Neutrophil (primary cell): ENCODE data around the gene FAM156A.
"Not testable (repeated sequence)": the region's sequence is repeated elsewhere in the genome, so short reads cannot be mapped to it uniquely, and the experiment has no call there.

ENCODE experiments used
- H3K27ac ChIP-seq: fragments of 200-600 bp; sonication (generic); 2 replicates; pipeline ENCODE4 v1.5.1; 2016; ENCODE audit warnings: mild to moderate bottlenecking, moderate library complexity
- H3K27me3 ChIP-seq: fragments of 200-600 bp; sonication (generic); 2 replicates; pipeline ENCODE4 v1.6.0; 2016; ENCODE audit warnings: mild to moderate bottlenecking
- H3K36me3 ChIP-seq: fragments of 200-600 bp; sonication (generic); 2 replicates; pipeline ENCODE4 v1.5.1; 2017
- H3K4me1 ChIP-seq, 2 experiments: fragments of 200-600 bp in 1 of 2; sonication (generic) in 1 of 2; 1 replicate in 1 of 2; 2 replicates in 1 of 2; pipeline versions ENCODE4 v1.5.1 to v1.6.1; 2013 to 2016; ENCODE audit warnings: low read depth in 1 of 2, low read length in 1 of 2, mild to moderate bottlenecking in 1 of 2, moderate library complexity in 1 of 2; ENCODE audit not compliant: control insufficient read depth in 1 of 2, insufficient read depth in 1 of 2
- H3K4me3 ChIP-seq, 2 experiments: fragments of 200-600 bp in 1 of 2; sonication (generic) in 1 of 2; 1 replicate in 1 of 2; 2 replicates in 1 of 2; pipeline ENCODE4 v1.5.1; 2013 to 2016; ENCODE audit warnings: low read depth in 1 of 2, low read length in 1 of 2, mild to moderate bottlenecking in 1 of 2, moderate library complexity in 1 of 2
- H3K9me3 ChIP-seq: fragments of 200-600 bp; sonication (generic); 2 replicates; pipeline ENCODE4 v1.5.1; 2016

FAM156A gene

GRCh38 chrX:52907137-52907536, 51.2 kb downstream of the FAM156A start:
- H3K4me3 ChIP-seq, H3K4me1 ChIP-seq, H3K36me3 ChIP-seq, H3K27ac ChIP-seq, H3K27me3 ChIP-seq, H3K9me3 ChIP-seq: not testable (repeated sequence)

GRCh38 chrX:52906072-52906471, 52.2 kb downstream of the FAM156A start:
- not testable (repeated sequence) for H3K4me3 ChIP-seq, H3K27ac ChIP-seq, H3K9me3 ChIP-seq, H3K36me3 ChIP-seq, H3K4me1 ChIP-seq, H3K27me3 ChIP-seq

GRCh38 chrX:52905531-52905930, 52.8 kb downstream of the FAM156A start:
- not testable (repeated sequence) for H3K27me3 ChIP-seq, H3K27ac ChIP-seq, H3K9me3 ChIP-seq, H3K4me1 ChIP-seq, H3K4me3 ChIP-seq, H3K36me3 ChIP-seq
